Stimulated activated naive CD8-positive, alpha-beta T cell treated with anti-CD3 and anti-CD28 coated beads, Interleukin-15, amount 100 ng/mL, for 72 hours (primary cell): Measurements from ENCODE around the gene AP2B1.
"Not testable (repeated sequence)": the region's sequence is repeated elsewhere in the genome, so short reads cannot be mapped to it uniquely, and the experiment has no call there.

Experiments used
- ATAC-seq: fragments of 150-1000 bp; cut with Tn5 transposase; 2 replicates; pipeline ENCODE4 v1.10.0; 2021; ENCODE audit warnings: mild to moderate bottlenecking, moderate library complexity
- DNase-seq, 2 donors: peaks; one replicate each; pipeline ENCODE4 v3.0.0; 2021 to 2022
- H3K27ac Mint-ChIP-seq, 2 donors: one replicate each; pipeline ENCODE4 v1.8.0; 2022; ENCODE audit warnings: mild to moderate bottlenecking in 2 of 2, mixed read lengths in 2 of 2, moderate library complexity in 2 of 2
- H3K27me3 Mint-ChIP-seq: one replicate; pipeline ENCODE4 v1.8.0; 2022; ENCODE audit warnings: mixed read lengths
- H3K4me1 Mint-ChIP-seq: one replicate; pipeline ENCODE4 v1.8.0; 2022; ENCODE audit warnings: mild to moderate bottlenecking, mixed read lengths
- H3K4me3 Mint-ChIP-seq, 2 donors: one replicate each; pipeline ENCODE4 v1.8.0; 2022; ENCODE audit warnings: mild to moderate bottlenecking in 2 of 2, mixed read lengths in 2 of 2, moderate library complexity in 1 of 2
- H3K9me3 Mint-ChIP-seq, 2 donors: one replicate each; pipeline ENCODE4 v1.8.0; 2022; ENCODE audit warnings: mixed read lengths in 2 of 2

The AP2B1 gene

DNA sequence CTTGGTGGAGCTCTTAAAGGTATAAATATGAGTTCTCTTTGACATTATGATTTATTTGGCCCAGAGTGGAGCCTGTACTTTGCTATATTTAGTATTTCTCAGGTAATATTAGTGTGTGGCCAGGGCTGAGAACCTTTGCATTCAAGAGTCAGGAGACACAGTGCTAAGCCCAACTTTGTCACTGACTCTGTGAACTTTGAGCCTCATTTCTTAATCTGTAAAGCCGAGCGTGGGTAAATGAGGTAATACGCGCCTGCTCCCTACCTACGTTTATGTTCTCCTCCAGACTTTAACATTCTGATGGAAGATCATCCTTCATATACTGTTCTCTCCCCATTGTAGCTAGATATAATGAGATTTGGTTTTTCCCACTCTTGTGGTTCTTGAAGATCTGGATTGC is 10.5 kb downstream of the AP2B1 start:
- Mint-ChIP-seq H3K27me3 (no peaks in the 10 kb centered on the region), H3K4me3 (no peak overlapping the region), H3K4me1 (no peaks in the 10 kb centered on the region), H3K9me3 (no peaks in the 10 kb centered on the region), H3K27ac (no peak overlapping the region)
- ATAC-seq (no peak), DNase-seq (no peak)

DNA sequence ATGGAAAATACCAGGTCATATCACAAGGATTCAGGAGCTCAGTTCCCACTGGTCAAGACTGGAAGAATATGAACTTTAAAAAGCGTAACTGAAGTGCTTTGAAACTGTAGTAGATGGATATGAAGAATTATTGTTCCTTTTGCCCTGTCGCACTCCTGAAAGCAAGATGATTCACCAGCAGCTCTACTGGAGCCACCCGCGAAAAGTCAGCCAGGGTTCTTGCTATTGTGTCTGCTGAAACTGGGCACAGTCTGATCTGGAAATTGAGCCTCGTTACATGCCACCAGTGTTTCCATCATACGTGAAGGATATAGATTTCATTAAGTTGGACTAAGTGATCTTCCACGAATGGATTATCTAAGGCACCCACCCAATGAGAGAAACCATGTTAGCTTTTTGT is 16.6 kb downstream of the AP2B1 start:
- Mint-ChIP-seq H3K27ac (no peak overlapping the region), H3K4me1 (peaks cover 7% of the 10 kb centered on the region), H3K27me3 (no peaks in the 10 kb centered on the region), H3K9me3 (no peaks in the 10 kb centered on the region), H3K4me3 (no peak overlapping the region)
- ATAC-seq (no peak), DNase-seq (no peak)

DNA sequence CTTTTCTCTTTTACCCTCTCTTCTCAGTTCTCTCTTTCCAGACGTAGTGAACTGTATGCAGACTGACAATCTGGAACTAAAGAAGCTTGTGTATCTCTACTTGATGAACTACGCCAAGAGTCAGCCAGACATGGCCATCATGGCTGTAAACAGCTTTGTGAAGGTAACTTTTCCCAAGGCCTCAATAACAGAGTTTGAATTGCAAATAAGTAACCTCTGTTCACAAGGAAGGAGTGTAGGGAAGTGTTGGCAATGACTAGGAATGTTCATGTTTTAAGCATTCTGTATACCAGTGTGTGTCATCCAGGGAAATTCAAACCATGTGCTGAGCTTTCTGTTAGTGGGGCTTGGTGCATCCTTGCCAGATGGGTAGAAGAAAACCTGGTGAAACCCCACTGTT is 18.6 kb downstream of the AP2B1 start:
- ATAC-seq, result no peak
- no peaks in the 10 kb centered on the region for H3K9me3 Mint-ChIP-seq
- H3K4me1 Mint-ChIP-seq, result peaks cover 7% of the 10 kb centered on the region
- H3K27me3 Mint-ChIP-seq, result no peaks in the 10 kb centered on the region
- no peak overlapping the region for H3K4me3 Mint-ChIP-seq
- H3K27ac Mint-ChIP-seq, result peak overlapping the region in 1 of 2 donors; percentile 34
- DNase-seq, result no peak

DNA sequence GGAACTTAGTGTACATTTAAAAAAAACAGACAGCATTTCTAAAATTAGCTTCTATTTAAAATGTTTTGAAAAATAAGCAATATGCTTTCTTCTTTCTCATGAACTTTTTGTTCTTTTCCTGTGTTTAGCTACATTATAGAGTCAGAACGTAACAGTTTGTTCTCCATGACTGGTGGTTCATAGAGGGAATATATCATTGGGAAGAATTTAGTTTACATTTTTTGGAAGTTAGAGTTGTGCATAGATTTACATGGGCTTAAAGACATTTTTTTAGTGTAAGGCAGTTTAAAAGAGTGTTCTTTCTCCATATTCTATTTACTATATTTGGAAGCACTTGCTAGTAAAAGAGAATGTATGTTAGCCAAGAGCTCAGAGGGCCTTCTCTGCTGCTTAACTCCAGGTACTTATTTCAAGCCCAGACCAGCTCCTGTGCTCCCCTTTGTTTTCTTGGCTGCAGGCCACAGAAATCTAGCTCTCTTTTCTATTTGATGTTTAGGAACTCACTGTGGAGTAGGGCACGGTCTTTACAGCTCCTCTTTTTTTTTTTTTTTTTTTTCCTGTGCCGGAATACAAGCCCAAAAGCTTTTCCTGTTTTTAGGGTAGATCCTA is 20.2 kb downstream of the AP2B1 start:
- peaks cover 7% of the 10 kb centered on the region for H3K4me1 Mint-ChIP-seq
- DNase-seq, result no peak
- no peaks in the 10 kb centered on the region for H3K9me3 Mint-ChIP-seq
- no peak overlapping the region for H3K4me3 Mint-ChIP-seq
- no peaks in the 10 kb centered on the region for H3K27me3 Mint-ChIP-seq
- no peak overlapping the region for H3K27ac Mint-ChIP-seq
- ATAC-seq, result no peak

DNA sequence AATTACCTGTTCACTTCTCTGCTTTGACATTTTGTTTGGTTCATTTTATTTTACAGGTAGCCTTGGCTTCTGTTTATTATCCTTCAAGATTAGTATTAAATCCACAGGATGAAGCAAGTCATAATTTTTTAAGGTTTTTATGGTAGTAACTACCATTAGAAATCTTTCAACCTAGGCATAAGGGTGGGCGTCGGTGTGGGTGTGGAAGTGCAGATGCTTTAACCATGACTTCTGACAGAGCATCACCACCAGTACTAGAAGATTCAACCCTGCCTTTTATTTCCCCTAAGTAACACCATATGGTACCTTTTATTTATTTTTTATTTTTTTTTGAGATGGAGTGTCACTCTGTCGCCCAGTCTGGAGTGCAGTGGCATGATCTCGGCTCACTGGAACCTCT is 22.7 kb downstream of the AP2B1 start:
- DNase-seq, result no peak
- ATAC-seq, result no peak
- H3K27ac Mint-ChIP-seq, result no peak overlapping the region
- no peaks in the 10 kb centered on the region for H3K9me3 Mint-ChIP-seq
- no peak overlapping the region for H3K4me3 Mint-ChIP-seq
- H3K27me3 Mint-ChIP-seq, result no peaks in the 10 kb centered on the region
- H3K4me1 Mint-ChIP-seq, result peaks cover 7% of the 10 kb centered on the region

DNA sequence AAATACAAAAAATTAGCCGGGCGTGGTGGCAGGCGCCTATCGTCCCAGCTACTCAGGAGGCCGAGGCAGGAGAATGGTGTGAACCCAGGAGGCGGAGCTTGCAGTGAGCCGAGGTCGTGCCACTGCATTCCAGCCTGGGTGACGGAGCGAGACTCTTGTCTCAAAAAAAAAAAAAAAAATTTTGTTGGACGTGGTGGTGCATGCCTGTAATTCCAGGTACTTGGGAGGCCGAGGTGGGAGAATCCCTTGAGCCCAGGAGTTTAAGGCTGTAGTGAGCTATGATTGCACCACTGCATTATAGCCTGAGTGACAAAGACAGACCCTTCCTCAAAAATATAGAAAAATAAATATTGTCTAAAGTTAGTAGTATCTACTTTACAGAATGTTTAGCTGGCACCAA is 23.6 kb downstream of the AP2B1 start:
- ATAC-seq, H3K4me3 Mint-ChIP-seq, H3K9me3 Mint-ChIP-seq, H3K27ac Mint-ChIP-seq, H3K27me3 Mint-ChIP-seq, H3K4me1 Mint-ChIP-seq, DNase-seq: not testable (repeated sequence)

DNA sequence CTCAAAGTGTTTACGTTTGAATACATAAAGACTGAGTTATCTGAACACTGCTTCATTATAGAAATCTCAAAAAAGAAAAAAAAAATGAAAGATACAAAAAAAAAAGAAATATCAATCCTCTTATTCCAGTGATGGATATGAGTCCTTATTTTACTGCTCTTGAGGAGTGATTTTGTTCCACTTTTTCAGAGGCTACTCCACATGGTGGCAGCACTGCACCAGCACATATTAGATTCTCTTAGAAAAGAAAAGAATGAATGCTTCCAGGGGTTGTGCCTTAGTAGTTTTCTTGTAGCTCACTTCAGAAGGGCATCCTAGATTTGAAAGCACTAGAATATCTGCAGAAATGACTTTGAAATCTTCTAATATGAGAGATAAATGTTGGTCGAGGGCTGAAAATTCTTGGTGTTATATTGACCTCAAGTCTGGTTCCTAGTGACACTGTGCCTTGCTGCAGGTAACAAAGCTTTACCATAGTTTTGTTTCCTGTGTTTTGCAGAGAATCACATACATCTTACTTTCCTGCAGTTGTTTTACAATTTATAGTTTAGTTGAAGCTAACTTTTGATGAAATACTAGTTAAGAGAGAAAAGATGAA is 25.9 kb downstream of the AP2B1 start:
- peak in 1 of 2 donors; percentile 3 for DNase-seq
- H3K27ac Mint-ChIP-seq, result no peak overlapping the region
- no peak overlapping the region for H3K4me3 Mint-ChIP-seq
- H3K27me3 Mint-ChIP-seq, result no peaks in the 10 kb centered on the region
- ATAC-seq, result no peak
- H3K4me1 Mint-ChIP-seq, result no peaks in the 10 kb centered on the region
- H3K9me3 Mint-ChIP-seq, result no peaks in the 10 kb centered on the region

DNA sequence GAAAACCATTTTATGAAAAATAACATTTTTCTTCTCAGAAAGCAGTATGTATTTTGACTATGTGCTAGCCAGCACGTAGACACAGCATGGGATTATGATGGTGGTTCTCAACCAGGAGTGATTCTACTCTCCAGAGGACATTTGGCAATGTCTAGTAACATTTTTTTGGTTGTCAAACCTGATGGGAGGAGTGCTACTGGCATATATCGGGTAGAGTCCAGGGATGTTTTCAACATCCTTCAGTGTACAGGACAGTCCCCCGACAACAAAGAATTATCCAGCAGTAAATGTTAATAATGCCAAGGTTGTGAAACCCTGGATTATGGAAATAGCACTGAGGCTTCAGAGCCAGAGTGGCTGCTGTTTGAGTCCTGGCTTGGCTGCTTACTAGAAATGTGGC is 27.7 kb downstream of the AP2B1 start:
- no peak for DNase-seq
- Mint-ChIP-seq H3K27ac (no peak overlapping the region), H3K27me3 (no peaks in the 10 kb centered on the region), H3K9me3 (no peaks in the 10 kb centered on the region), H3K4me3 (no peak overlapping the region), H3K4me1 (no peaks in the 10 kb centered on the region)
- no peak for ATAC-seq

DNA sequence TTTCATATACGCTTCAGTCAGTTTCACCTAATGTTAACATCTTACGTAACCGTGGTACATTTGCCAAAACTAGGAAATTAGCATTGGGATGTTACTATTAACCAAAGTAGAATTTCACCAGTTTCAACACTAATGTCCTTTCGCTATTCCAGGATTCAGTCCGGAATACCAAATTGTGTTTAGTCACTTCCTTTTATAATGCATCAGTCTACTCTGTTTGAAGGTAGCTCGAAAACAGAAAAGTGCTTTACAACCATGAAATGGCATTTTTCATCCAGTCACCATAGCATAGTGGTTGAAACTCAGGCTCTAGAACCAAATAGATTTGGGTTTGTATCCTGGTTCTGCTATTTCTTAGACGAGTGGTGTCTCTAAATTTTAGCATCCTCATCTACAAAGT is 29.4 kb downstream of the AP2B1 start:
- Mint-ChIP-seq H3K27ac (no peak overlapping the region), H3K4me1 (no peaks in the 10 kb centered on the region), H3K4me3 (no peak overlapping the region), H3K9me3 (no peaks in the 10 kb centered on the region), H3K27me3 (no peaks in the 10 kb centered on the region)
- no peak for DNase-seq
- no peak for ATAC-seq

DNA sequence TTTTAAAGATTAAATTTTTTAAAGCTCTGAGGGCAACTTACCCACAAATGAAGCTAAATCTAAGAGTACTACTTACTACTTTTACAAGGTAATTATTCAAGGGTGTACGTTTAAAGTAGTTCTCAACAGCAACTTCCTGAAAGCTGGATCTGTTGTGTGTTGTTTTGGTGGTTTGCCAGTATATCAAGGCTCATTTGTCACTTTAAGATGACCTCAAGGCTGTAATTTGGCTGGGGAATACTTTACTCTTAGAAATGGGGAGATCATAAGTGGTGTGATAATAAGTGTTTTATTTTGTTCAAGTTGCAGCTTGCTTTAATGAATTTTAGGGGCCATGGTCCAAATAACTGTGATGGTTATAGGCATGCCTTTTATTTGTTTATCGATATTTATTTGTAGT is 30.4 kb downstream of the AP2B1 start:
- Mint-ChIP-seq H3K4me3 (no peak overlapping the region), H3K27me3 (no peaks in the 10 kb centered on the region), H3K27ac (no peak overlapping the region), H3K4me1 (no peaks in the 10 kb centered on the region), H3K9me3 (no peaks in the 10 kb centered on the region)
- no peak for DNase-seq
- ATAC-seq, result no peak

DNA sequence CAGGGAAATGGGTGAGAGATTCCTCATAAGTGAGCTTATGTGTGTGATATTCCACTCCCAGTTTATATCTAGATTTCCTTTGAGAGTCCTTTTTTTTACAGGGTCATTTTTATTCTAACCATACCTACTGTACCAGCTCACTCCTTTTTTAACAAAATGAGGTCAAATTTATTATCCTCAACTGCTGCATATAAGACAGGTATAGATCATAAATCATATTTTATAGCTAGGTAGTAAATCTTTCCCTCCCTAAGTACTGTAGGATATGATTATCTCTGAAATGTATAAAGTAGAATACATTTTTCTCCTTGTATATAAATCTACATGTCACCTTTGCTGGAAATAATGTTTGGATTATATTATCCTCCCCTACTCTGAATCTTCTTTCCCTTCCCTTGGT is 31.5 kb downstream of the AP2B1 start:
- ATAC-seq (no peak), DNase-seq (no peak)
- Mint-ChIP-seq H3K9me3 (no peaks in the 10 kb centered on the region), H3K4me1 (no peaks in the 10 kb centered on the region), H3K27ac (no peak overlapping the region), H3K27me3 (no peaks in the 10 kb centered on the region), H3K4me3 (no peak overlapping the region)

DNA sequence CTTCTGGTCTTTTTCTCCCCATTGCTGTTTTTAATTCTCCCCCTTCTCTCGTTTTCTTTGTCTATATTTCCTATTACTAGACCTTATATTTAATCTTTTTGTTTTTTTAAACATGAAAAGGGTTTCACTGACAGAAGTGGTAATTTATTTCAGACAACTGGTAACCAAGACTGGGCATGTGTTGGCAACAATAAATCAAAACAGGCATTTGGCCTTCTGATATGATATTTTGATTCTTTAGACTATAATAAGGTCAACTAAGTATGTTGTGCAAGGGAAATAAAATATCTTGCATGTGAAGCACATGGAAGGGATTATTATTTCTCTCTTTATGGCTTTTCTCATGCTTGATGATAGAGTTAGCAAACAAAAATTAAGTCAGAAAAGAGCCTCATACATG is 34.6 kb downstream of the AP2B1 start:
- Mint-ChIP-seq H3K27me3 (no peaks in the 10 kb centered on the region), H3K27ac (no peak overlapping the region), H3K4me1 (no peaks in the 10 kb centered on the region), H3K4me3 (no peak overlapping the region), H3K9me3 (no peaks in the 10 kb centered on the region)
- no peak for DNase-seq
- no peak for ATAC-seq

DNA sequence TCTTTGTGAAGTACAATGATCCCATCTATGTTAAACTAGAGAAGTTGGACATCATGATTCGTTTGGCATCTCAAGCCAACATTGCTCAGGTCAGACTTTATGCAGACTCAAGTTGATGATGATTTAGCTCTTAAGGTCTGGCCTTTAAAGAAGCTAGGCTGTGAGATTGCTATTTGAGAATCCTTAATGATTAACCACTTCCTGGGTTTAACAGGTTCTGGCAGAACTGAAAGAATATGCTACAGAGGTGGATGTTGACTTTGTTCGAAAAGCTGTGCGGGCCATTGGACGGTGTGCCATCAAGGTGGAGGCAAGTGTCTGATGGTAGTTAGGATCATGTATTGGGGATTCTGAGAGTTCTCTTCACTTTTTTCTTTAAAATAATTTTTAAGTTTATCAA is 40.3 kb downstream of the AP2B1 start:
- no peaks in the 10 kb centered on the region for H3K9me3 Mint-ChIP-seq
- no peaks in the 10 kb centered on the region for H3K27me3 Mint-ChIP-seq
- H3K4me1 Mint-ChIP-seq, result peaks cover 5% of the 10 kb centered on the region
- ATAC-seq (no peak), DNase-seq (no peak)
- no peak overlapping the region for H3K27ac Mint-ChIP-seq
- no peak overlapping the region for H3K4me3 Mint-ChIP-seq

DNA sequence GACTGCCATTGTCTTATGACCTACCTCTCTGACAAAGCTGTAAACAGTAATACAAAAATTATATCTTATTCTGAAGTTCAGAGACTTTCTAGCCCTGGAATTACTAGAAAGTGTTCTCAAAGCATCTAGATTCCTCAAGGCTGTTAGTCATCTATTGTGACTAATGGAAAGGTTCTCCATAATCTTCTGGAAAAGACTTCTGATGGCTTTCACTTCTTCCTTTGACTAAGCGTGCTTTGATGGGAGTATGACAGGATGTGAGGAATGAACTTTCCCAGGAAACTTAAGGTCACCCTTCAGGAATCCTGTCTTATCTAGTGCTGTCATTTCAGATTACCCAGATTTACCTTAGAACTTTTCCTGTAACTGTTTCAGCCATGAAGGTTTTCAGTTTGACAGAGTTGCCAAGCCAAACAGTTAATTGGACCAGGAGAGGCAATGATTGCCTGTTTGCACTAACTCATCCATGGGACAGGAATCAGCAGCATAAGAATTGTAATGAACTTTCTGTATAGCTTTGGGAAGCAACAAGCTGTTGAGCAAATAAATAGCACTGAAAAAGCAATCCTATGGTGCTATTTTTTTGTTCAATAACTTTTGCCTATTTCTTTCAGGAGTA is 43.5 kb downstream of the AP2B1 start:
- no peak for ATAC-seq
- no peak overlapping the region for H3K27ac Mint-ChIP-seq
- peaks cover 5% of the 10 kb centered on the region for H3K4me1 Mint-ChIP-seq
- H3K4me3 Mint-ChIP-seq, result no peak overlapping the region
- DNase-seq, result no peak
- H3K9me3 Mint-ChIP-seq, result no peaks in the 10 kb centered on the region
- H3K27me3 Mint-ChIP-seq, result no peaks in the 10 kb centered on the region

DNA sequence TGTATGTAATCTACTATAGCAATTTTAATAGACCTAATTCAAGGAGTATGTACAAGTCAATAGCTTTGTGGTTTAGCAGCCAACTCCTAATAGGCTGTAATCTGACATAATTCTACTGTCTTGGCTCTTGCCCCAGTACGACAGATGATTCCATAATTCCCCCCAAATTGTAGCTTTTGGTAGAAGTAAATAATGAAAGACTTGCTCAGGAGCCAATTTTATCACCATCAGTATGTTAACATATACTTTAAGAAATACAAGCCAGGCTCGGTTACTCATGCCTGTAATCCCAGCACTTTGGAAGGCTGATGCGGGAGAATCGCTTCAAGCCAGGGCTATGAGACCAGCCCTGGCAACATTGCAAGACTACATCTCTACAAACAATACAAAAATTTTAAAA is 53.9 kb downstream of the AP2B1 start:
- Mint-ChIP-seq H3K4me3 (no peak overlapping the region), H3K27ac (no peak overlapping the region), H3K4me1 (no peaks in the 10 kb centered on the region), H3K27me3 (no peaks in the 10 kb centered on the region), H3K9me3 (no peaks in the 10 kb centered on the region)
- ATAC-seq, result no peak
- DNase-seq, result no peak

DNA sequence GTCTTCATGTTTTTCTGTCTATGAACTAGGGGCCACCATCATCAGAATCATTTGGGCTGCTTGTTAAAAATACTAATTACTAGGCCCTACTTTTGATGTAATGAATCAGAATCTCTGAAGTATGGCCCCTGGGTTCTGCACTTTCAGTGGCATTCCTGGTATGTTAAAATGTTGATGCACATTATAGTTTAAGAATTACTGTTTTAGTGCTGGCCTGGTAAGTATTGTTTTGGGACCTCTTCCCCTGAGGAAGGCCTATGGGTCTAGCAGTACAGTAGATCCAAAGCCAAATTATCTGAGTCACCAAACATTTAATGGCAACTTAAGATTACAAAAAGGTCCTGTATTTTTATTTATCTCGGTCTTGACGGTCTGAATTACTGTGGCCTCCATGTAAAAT is 58.8 kb downstream of the AP2B1 start:
- ATAC-seq (no peak), DNase-seq (no peak)
- Mint-ChIP-seq H3K9me3 (no peaks in the 10 kb centered on the region), H3K4me3 (no peak overlapping the region), H3K27ac (no peak overlapping the region), H3K27me3 (no peaks in the 10 kb centered on the region), H3K4me1 (no peaks in the 10 kb centered on the region)

DNA sequence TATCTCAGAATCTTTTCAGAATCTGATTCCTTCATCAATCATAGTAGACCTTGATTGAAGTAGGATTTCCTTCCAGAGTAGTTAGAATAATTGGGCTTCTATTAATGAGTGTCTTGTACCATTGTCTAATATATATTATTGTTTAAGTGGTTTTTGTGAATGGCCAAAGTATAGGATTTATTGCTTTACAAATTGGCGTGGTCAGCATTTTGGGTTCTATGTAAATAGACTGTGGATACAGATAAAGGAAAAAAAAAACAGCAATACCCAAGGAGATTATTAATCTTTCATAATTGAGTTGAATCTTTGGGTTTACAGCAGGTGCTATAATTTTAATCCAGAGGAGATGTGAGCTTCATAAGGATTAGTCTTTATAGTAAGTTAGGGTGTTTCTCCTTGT is 64.3 kb downstream of the AP2B1 start:
- Mint-ChIP-seq H3K27me3 (no peaks in the 10 kb centered on the region), H3K4me3 (no peak overlapping the region), H3K9me3 (no peaks in the 10 kb centered on the region), H3K4me1 (no peaks in the 10 kb centered on the region), H3K27ac (no peak overlapping the region)
- ATAC-seq (no peak), DNase-seq (no peak)
